ENCODE data around the gene GRM1.

DNA sequence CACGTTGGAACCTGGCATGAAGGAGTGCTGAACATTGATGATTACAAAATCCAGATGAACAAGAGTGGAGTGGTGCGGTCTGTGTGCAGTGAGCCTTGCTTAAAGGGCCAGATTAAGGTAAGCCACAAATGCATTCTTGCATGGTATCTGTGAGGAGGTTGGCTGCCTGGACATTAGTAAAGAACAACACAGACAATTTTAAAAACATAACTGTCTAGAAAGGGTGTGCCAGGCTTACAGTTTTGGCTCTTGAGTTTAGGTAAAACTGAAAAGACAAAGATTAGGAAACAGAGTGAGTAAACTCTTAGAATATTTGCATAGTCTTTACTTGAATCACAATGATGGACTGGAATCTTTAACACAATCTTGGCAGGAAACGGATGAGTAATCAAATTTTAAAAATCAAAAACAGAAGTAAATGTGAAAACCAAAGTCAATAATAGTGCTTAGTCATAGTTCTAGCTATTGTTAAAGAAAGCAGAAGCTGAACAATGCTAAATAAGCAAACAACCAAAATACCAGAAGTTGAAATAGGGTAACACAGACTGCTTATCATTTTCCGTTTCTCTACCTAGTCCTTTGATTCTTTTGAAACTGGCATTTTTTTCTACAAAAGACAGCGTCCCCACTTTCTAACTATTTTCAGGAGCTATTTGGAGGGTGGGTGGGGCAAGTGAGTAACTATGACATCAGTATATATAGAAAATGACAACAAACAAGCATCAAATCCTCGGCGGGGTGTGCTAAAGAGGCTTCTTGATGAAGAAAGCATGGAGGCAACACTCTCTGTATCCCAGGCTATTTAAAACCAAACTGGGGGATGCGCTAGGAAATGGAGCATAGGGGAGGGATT, 328.9 kb downstream of the GRM1 start:
- TF ChIP-seq POLR2AphosphoS5 (IDR thresholded peaks at IDR 0.05; ENCODE audit: insufficient read depth in 1 of 2, low read depth in 1 of 2), result no peak
- TF ChIP-seq, protein P1, sequence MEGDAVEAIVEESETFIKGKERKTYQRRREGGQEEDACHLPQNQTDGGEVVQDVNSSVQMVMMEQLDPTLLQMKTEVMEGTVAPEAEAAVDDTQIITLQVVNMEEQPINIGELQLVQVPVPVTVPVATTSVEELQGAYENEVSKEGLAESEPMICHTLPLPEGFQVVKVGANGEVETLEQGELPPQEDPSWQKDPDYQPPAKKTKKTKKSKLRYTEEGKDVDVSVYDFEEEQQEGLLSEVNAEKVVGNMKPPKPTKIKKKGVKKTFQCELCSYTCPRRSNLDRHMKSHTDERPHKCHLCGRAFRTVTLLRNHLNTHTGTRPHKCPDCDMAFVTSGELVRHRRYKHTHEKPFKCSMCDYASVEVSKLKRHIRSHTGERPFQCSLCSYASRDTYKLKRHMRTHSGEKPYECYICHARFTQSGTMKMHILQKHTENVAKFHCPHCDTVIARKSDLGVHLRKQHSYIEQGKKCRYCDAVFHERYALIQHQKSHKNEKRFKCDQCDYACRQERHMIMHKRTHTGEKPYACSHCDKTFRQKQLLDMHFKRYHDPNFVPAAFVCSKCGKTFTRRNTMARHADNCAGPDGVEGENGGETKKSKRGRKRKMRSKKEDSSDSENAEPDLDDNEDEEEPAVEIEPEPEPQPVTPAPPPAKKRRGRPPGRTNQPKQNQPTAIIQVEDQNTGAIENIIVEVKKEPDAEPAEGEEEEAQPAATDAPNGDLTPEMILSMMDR (IDR thresholded peaks at IDR 0.05), result no peak
